ENCODE measurements around the gene STS.

The STS gene

DNA sequence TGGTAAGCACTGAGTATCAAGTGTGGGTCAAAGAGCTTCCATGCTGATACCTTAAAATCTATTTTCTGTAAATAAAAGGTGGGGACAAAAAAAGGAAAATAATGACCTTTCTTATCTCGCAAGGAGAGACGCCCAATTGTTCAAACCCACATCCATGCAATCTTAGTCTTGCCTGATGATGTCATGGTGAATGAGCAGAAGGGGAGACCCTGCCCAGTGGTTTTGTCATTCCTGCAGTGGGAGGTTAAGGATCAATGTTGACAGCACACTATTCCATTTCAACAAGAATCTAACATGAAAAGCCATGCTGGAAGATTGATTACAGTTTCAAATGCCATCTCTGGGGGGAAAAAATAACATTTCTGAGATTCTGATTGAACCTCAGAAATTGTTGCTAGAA lies 41.2 kb downstream of the STS start:
- DNase-seq = no peak
- no peak overlapping the region for H4K5ac ChIP-seq (ENCODE audit: low read length)
- no peak overlapping the region for H3K4me3 ChIP-seq (ENCODE audit: low read length)
- H2AK5ac ChIP-seq (ENCODE audit: low read length) = no peak overlapping the region
- no peaks in the 10 kb centered on the region for H3K79me2 ChIP-seq (ENCODE audit: control insufficient read depth, insufficient read depth, low read length)
- H2BK5ac ChIP-seq (ENCODE audit: low read length) = no peak overlapping the region
- no peak overlapping the region for H2BK120ac ChIP-seq (ENCODE audit: low read depth, low read length)
- H3K23ac ChIP-seq (ENCODE audit: low read length) = no peak overlapping the region
- H4K8ac ChIP-seq (ENCODE audit: low read depth, low read length) = no peak overlapping the region
- no peak overlapping the region for H3K18ac ChIP-seq (ENCODE audit: low read length)
- no peaks in the 10 kb centered on the region for H3K4me1 ChIP-seq (ENCODE audit: control insufficient read depth, low read depth, low read length)
- no CpG with 5 or more reads among the region's 2 CpGs for WGBS (ENCODE audit: extremely low coverage, insufficient coverage, low lambda C conversion rate)
- H3K27ac ChIP-seq (ENCODE audit: low read depth, low read length) = no peak overlapping the region
- H3K79me1 ChIP-seq (ENCODE audit: low read length) = no peaks in the 10 kb centered on the region
- no peaks in the 10 kb centered on the region for H3K36me3 ChIP-seq (ENCODE audit: control insufficient read depth, insufficient read depth, low read length)
- no peak overlapping the region for H3K56ac ChIP-seq (ENCODE audit: low read length)
- no peak overlapping the region for H3K4me2 ChIP-seq (ENCODE audit: low read length)
- no peak overlapping the region for H3K4ac ChIP-seq (ENCODE audit: low read depth, low read length)
- no peak overlapping the region for H3K9ac ChIP-seq (ENCODE audit: low read length)
- H3K27me3 ChIP-seq (ENCODE audit: insufficient read depth, low read length, poor library complexity) = no peaks in the 10 kb centered on the region
- no peak overlapping the region for H2BK15ac ChIP-seq (replicated peaks; ENCODE audit: low read depth)

GRCh38 chrX:7190157-7190556 lies 42.6 kb downstream of the STS start:
- no peaks in the 10 kb centered on the region for H3K79me1 ChIP-seq (ENCODE audit: low read length)
- H3K18ac ChIP-seq (ENCODE audit: low read length) = no peak overlapping the region
- H3K23ac ChIP-seq (ENCODE audit: low read length) = no peak overlapping the region
- H2AK5ac ChIP-seq (ENCODE audit: low read length) = no peak overlapping the region
- WGBS (ENCODE audit: extremely low coverage, insufficient coverage, low lambda C conversion rate) = no CpG with 5 or more reads among the region's 2 CpGs
- peak; percentile 2 for DNase-seq
- H2BK5ac ChIP-seq (ENCODE audit: low read length) = no peak overlapping the region
- no peaks in the 10 kb centered on the region for H3K4me1 ChIP-seq (ENCODE audit: control insufficient read depth, low read depth, low read length)
- no peaks in the 10 kb centered on the region for H3K36me3 ChIP-seq (ENCODE audit: control insufficient read depth, insufficient read depth, low read length)
- no peak overlapping the region for H3K4me3 ChIP-seq (ENCODE audit: low read length)
- H3K56ac ChIP-seq (ENCODE audit: low read length) = no peak overlapping the region
- H3K9ac ChIP-seq (ENCODE audit: low read length) = no peak overlapping the region
- H4K8ac ChIP-seq (ENCODE audit: low read depth, low read length) = no peak overlapping the region
- H2BK120ac ChIP-seq (ENCODE audit: low read depth, low read length) = no peak overlapping the region
- no peaks in the 10 kb centered on the region for H3K27me3 ChIP-seq (ENCODE audit: insufficient read depth, low read length, poor library complexity)
- no peak overlapping the region for H3K27ac ChIP-seq (ENCODE audit: low read depth, low read length)
- no peak overlapping the region for H3K4me2 ChIP-seq (ENCODE audit: low read length)
- H4K5ac ChIP-seq (ENCODE audit: low read length) = no peak overlapping the region
- H3K79me2 ChIP-seq (ENCODE audit: control insufficient read depth, insufficient read depth, low read length) = no peaks in the 10 kb centered on the region
- H2BK15ac ChIP-seq (replicated peaks; ENCODE audit: low read depth) = no peak overlapping the region
- H3K4ac ChIP-seq (ENCODE audit: low read depth, low read length) = no peak overlapping the region

GRCh38 chrX:7191681-7192110 lies 44.2 kb downstream of the STS start:
- Histone ChIP-seq H3K79me1 (ENCODE audit: low read length) (no peaks in the 10 kb centered on the region), H3K4ac (ENCODE audit: low read depth, low read length) (no peak overlapping the region), H3K18ac (ENCODE audit: low read length) (no peak overlapping the region), H2BK5ac (ENCODE audit: low read length) (no peak overlapping the region), H3K79me2 (ENCODE audit: control insufficient read depth, insufficient read depth, low read length) (no peaks in the 10 kb centered on the region), H3K27ac (ENCODE audit: low read depth, low read length) (no peak overlapping the region), H2BK15ac (replicated peaks; ENCODE audit: low read depth) (no peak overlapping the region), H3K56ac (ENCODE audit: low read length) (no peak overlapping the region), H4K5ac (ENCODE audit: low read length) (no peak overlapping the region), H2AK5ac (ENCODE audit: low read length) (no peak overlapping the region), H3K27me3 (ENCODE audit: insufficient read depth, low read length, poor library complexity) (no peaks in the 10 kb centered on the region), H3K9ac (ENCODE audit: low read length) (no peak overlapping the region), H4K8ac (ENCODE audit: low read depth, low read length) (no peak overlapping the region), H3K4me1 (ENCODE audit: control insufficient read depth, low read depth, low read length) (no peaks in the 10 kb centered on the region), H3K4me2 (ENCODE audit: low read length) (no peak overlapping the region), H3K4me3 (ENCODE audit: low read length) (no peak overlapping the region), H3K23ac (ENCODE audit: low read length) (no peak overlapping the region), H2BK120ac (ENCODE audit: low read depth, low read length) (no peak overlapping the region), H3K36me3 (ENCODE audit: control insufficient read depth, insufficient read depth, low read length) (no peaks in the 10 kb centered on the region)
- DNase-seq = peak; percentile 78
- WGBS (ENCODE audit: extremely low coverage, insufficient coverage, low lambda C conversion rate) = no CpG with 5 or more reads among the region's 2 CpGs

DNA sequence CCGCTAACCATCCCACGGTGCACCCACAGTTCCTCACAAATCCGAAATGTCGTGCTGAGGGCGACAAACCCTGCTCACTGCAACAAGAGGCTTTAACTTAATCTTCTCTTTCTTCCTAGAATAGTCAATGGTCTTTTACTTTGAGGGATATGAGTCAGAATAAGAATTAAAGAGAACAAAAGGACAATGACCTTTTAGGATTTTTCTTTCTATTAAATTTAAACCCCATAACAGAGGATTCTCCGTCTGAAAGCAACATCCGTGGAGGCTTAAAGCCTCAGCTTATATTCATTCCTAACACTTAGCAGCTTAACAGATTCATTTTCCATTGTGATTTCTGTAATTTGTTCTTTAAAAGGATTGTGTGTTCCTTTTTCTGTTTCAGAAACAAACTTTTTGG lies 45.4 kb downstream of the STS start:
- Histone ChIP-seq H3K4me2 (ENCODE audit: low read length) (no peak overlapping the region), H2BK120ac (ENCODE audit: low read depth, low read length) (no peak overlapping the region), H4K5ac (ENCODE audit: low read length) (no peak overlapping the region), H3K27me3 (ENCODE audit: insufficient read depth, low read length, poor library complexity) (no peaks in the 10 kb centered on the region), H2BK15ac (replicated peaks; ENCODE audit: low read depth) (no peak overlapping the region), H3K4me1 (ENCODE audit: control insufficient read depth, low read depth, low read length) (no peaks in the 10 kb centered on the region), H3K79me2 (ENCODE audit: control insufficient read depth, insufficient read depth, low read length) (no peaks in the 10 kb centered on the region), H3K36me3 (ENCODE audit: control insufficient read depth, insufficient read depth, low read length) (no peaks in the 10 kb centered on the region), H3K4me3 (ENCODE audit: low read length) (no peak overlapping the region), H3K27ac (ENCODE audit: low read depth, low read length) (no peak overlapping the region), H2BK5ac (ENCODE audit: low read length) (no peak overlapping the region), H4K8ac (ENCODE audit: low read depth, low read length) (no peak overlapping the region), H3K9ac (ENCODE audit: low read length) (no peak overlapping the region), H2AK5ac (ENCODE audit: low read length) (no peak overlapping the region), H3K23ac (ENCODE audit: low read length) (no peak overlapping the region), H3K79me1 (ENCODE audit: low read length) (no peaks in the 10 kb centered on the region), H3K4ac (ENCODE audit: low read depth, low read length) (no peak overlapping the region), H3K56ac (ENCODE audit: low read length) (no peak overlapping the region), H3K18ac (ENCODE audit: low read length) (no peak overlapping the region)
- no peak for DNase-seq
- no CpG with 5 or more reads among the region's 7 CpGs for WGBS (ENCODE audit: extremely low coverage, insufficient coverage, low lambda C conversion rate)

DNA sequence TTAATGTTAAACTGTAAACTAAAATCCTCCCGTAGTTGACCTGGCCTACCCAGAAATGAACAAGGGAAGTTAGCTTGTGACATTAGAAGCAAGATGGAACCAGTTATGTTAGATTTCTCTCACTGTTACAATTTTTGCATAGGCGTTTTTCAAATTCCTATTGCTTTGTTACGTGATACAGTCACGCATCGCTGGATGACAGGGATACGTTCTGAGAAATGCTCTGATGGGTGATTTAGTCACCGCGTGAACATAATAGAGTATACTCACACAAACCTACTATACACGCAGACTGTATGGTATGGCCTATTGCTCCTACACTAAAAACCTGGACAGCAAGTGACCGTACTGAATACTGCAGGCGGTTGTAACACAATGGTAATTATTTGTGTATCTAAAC lies 47.1 kb downstream of the STS start:
- WGBS (ENCODE audit: extremely low coverage, insufficient coverage, low lambda C conversion rate) = no CpG with 5 or more reads among the region's 11 CpGs
- Histone ChIP-seq H3K27ac (ENCODE audit: low read depth, low read length) (no peak overlapping the region), H3K9ac (ENCODE audit: low read length) (no peak overlapping the region), H3K27me3 (ENCODE audit: insufficient read depth, low read length, poor library complexity) (no peaks in the 10 kb centered on the region), H2BK5ac (ENCODE audit: low read length) (no peak overlapping the region), H4K8ac (ENCODE audit: low read depth, low read length) (no peak overlapping the region), H3K79me1 (ENCODE audit: low read length) (no peaks in the 10 kb centered on the region), H3K56ac (ENCODE audit: low read length) (no peak overlapping the region), H3K4me3 (ENCODE audit: low read length) (no peak overlapping the region), H2BK15ac (replicated peaks; ENCODE audit: low read depth) (no peak overlapping the region), H2AK5ac (ENCODE audit: low read length) (no peak overlapping the region), H3K18ac (ENCODE audit: low read length) (no peak overlapping the region), H3K23ac (ENCODE audit: low read length) (no peak overlapping the region), H3K4ac (ENCODE audit: low read depth, low read length) (no peak overlapping the region), H3K36me3 (ENCODE audit: control insufficient read depth, insufficient read depth, low read length) (no peaks in the 10 kb centered on the region), H2BK120ac (ENCODE audit: low read depth, low read length) (no peak overlapping the region), H4K5ac (ENCODE audit: low read length) (no peak overlapping the region), H3K4me2 (ENCODE audit: low read length) (no peak overlapping the region), H3K4me1 (ENCODE audit: control insufficient read depth, low read depth, low read length) (no peaks in the 10 kb centered on the region), H3K79me2 (ENCODE audit: control insufficient read depth, insufficient read depth, low read length) (no peaks in the 10 kb centered on the region)
- DNase-seq = no peak
